Mucosa of descending colon (tissue), 3 donors: ENCODE results near the gene KMT5C. TPM values are rescaled to one million over a fixed set of nuclear protein-coding genes. Genes with fewer than 3 reads are reported as not detected.

ENCODE experiments used
- ATAC-seq: fragments of 200-7000 bp; cut with Tn5 transposase; one replicate; pipeline ENCODE4 v1.9.1; 2020; ENCODE audit warnings: mild to moderate bottlenecking, moderate library complexity
- DNase-seq, 3 donors: peaks; one replicate each; pipeline ENCODE4 v3.0.0-alpha.2; 2020
- H3K36me3 ChIP-seq: fragments of 200-600 bp; one replicate; pipeline ENCODE4 v1.8.0; 2021; ENCODE audit warnings: low read depth, mild to moderate bottlenecking
- H3K4me1 ChIP-seq: fragments of 200-600 bp; one replicate; pipeline ENCODE4 v1.8.0; 2021; ENCODE audit warnings: low read depth, mild to moderate bottlenecking
- H3K4me3 ChIP-seq: fragments of 200-600 bp; one replicate; pipeline ENCODE4 v1.8.0; 2021; ENCODE audit warnings: mild to moderate bottlenecking
- H3K9me3 ChIP-seq: fragments of 200-600 bp; one replicate; pipeline ENCODE4 v1.8.0; 2021; ENCODE audit warnings: mild to moderate bottlenecking
- intact Hi-C, 2 donors: fragments of 100-400 bp; cut with DNase I in 1 of 2; cut with micrococcal nuclease in 1 of 2; formaldehyde crosslinking; loops; one replicate each; pipeline versions ENCODE4 v1.11.0 to v1.11.1; 2022; cut with DNase I, micrococcal nuclease
- total RNA-seq, 3 donors: library from RNA; stranded (reverse); fragmentation: NEBNext Ultra II Directional in 2 of 3; extraction: Animal tissue kit (Norgen Biotek cat#: 25700) in 2 of 3; gene quantifications; one replicate each; pipeline versions ENCODE4 v1.2.1 to v1.2.4, GENCODE V29; 2021 to 2023
- TF ChIP-seq, protein P1 (sequence below): fragments of 200-600 bp; IDR thresholded peaks from one replicate; pipeline ENCODE4 v1.8.0; 2022; ENCODE audit warnings: antibody characterized with exemption, mild to moderate bottlenecking
- donor health status: DM: no; HTN: no; CAD: no; lungs with moderate emphysema.
- donor health status: DM: no; HTN: no; CAD: no.
- donor health status: DM: no; HTN: yes; CAD: no.

The KMT5C gene
- total RNA-seq, 3 donors from 2014 or later: 14.7 to 19.3 (median 16.5) TPM

DNA sequence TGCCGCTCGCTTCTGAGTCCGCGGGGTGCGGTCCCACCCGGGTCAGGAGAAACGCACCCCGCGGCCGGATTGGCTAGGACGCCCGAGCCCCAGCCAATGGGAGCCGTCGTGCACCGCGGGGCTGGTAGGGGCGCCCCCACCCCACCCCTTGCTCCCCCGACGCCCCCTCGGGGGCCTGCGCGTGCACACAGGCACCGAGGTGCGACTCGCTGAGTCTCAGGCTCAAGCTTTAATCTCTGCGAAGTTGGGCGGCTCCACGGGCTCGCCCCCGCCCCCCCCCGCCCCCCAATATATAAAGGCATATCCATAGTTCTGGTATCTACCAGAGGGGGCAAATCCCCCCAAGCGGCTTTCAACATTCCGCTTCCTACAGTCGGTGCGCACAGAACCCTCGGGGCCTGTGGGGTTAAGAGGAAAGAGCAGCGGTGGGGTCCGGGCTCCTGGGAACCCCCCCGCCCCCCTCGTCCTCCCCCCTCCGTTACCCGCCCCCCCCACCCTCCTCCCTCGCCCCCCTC lies 15.1 kb downstream of the KMT5C start, which contains the start of gene COX6B2:
Gene COX6B2 (minus strand): TSS at position 22 of the 515 bp plus-strand sequence. CDS start 198 bp downstream, outside the sequence.
- no peak within 1 kb of the TSS for H3K4me3 ChIP-seq
- peaks cover 17% of the 10 kb centered on the region for H3K4me1 ChIP-seq
- H3K9me3 ChIP-seq: no peaks in the 10 kb centered on the region
- TF ChIP-seq, protein P1, sequence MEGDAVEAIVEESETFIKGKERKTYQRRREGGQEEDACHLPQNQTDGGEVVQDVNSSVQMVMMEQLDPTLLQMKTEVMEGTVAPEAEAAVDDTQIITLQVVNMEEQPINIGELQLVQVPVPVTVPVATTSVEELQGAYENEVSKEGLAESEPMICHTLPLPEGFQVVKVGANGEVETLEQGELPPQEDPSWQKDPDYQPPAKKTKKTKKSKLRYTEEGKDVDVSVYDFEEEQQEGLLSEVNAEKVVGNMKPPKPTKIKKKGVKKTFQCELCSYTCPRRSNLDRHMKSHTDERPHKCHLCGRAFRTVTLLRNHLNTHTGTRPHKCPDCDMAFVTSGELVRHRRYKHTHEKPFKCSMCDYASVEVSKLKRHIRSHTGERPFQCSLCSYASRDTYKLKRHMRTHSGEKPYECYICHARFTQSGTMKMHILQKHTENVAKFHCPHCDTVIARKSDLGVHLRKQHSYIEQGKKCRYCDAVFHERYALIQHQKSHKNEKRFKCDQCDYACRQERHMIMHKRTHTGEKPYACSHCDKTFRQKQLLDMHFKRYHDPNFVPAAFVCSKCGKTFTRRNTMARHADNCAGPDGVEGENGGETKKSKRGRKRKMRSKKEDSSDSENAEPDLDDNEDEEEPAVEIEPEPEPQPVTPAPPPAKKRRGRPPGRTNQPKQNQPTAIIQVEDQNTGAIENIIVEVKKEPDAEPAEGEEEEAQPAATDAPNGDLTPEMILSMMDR: no peak
- ATAC-seq (no peak), DNase-seq (no peak)
- H3K36me3 ChIP-seq: no peaks in the 10 kb centered on the region
- intact Hi-C loops: no loop called here

- H3K4me1 ChIP-seq: peaks cover 17% of the 10 kb centered on the region
- intact Hi-C loops: no loop called here
- no peak overlapping the region for H3K4me3 ChIP-seq
- DNase-seq (peak in 1 of 3 donors; percentile 48), ATAC-seq (peak; percentile 25)
- no peaks in the 10 kb centered on the region for H3K36me3 ChIP-seq
- no peaks in the 10 kb centered on the region for H3K9me3 ChIP-seq
- TF ChIP-seq, protein P1: no peak
These were observed 15.6 kb downstream of the KMT5C start for GRCh38 chr19:55355213-55355821.

DNA sequence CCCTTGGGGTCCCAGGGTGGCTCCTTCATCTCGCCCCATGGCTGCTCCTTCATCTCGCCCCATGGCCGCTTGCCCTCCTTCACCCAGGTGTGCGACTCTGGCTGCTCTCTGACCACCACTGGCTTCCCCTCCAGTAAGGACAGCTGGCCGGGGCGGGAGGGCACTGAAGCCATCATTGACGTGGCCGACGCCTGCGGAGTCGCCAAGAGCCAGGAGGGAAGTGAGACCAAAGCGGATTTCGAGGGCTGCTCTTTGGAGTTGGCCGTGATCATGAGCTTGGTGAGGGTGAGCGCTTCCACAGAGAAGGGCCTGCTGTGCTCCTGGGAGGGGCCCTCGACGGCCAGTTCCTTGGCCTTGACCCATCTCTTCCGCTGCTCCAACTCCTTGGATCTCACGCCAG lies 18.8 kb downstream of the KMT5C start:
- H3K4me3 ChIP-seq: no peak overlapping the region
- no peaks in the 10 kb centered on the region for H3K36me3 ChIP-seq
- ATAC-seq (no peak), DNase-seq (peak in 1 of 3 donors; percentile 48)
- H3K4me1 ChIP-seq: peaks cover 12% of the 10 kb centered on the region
- intact Hi-C loops: no loop called here
- TF ChIP-seq, protein P1: no peak
- no peaks in the 10 kb centered on the region for H3K9me3 ChIP-seq

DNA sequence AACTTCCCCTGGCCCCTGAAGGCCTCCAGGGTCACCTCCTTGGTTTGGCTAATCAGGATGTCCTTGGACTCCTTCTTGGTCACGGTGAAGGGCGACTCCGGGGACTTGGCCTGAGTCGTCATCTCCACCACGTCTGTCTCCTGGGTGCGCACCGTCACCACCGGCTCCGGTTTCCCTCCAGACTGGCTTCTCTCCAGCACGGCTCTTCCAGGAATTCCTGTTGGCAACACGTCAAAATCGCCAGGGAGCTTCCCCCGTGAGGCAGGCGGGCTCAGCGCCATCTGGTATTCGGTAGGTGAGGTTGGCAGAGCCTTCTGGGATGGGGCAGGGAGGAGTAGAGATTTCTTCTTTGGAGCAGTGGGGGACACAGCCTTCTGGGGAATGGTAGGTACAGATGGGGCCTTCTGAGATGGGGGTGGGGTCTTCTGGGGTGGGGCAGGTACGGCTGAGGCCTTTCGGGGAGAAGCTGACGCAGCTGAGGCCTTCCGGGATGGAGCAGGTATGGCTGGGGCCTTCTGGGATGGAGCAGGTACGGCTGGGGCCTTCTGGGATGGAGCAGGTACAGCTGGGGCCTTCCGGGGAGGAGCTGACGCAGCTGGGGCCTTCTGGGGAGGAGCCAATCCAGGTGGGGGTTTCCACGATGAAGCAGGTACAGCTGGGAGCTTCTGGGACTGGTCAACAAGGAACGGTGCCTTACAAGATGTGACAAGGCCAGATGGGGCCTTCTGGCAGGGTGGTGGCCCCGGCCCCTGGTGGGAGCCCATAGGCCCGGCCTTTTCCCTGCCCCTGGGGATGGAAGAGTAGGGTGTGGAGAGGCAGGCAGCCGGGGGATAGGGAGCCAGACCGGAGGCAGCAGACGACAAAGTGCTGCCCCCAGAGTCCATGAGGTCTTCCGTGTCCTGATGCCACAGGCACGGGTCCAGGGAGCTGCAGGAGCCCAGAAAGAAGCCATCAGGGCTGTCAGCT lies 19.6 kb downstream of the KMT5C start:
- intact Hi-C loops: no loop called here
- ATAC-seq: no peak
- TF ChIP-seq, protein P1: no peak
- Histone ChIP-seq H3K9me3 (no peaks in the 10 kb centered on the region), H3K4me3 (no peak overlapping the region), H3K36me3 (no peaks in the 10 kb centered on the region), H3K4me1 (peaks cover 7% of the 10 kb centered on the region)
- DNase-seq: peak in 1 of 3 donors; percentile 40

GRCh38 chr19:55360902-55361301 lies 21.2 kb downstream of the KMT5C start:
- ATAC-seq: no peak
- intact Hi-C loops: no loop called here
- peak in 1 of 3 donors; percentile 45 for DNase-seq
- no peaks in the 10 kb centered on the region for H3K4me1 ChIP-seq
- TF ChIP-seq, protein P1: no peak
- H3K9me3 ChIP-seq: no peaks in the 10 kb centered on the region
- no peak overlapping the region for H3K4me3 ChIP-seq
- no peaks in the 10 kb centered on the region for H3K36me3 ChIP-seq
